DOHH2 (cell line): ENCODE results near the gene HLA-DOA.

Source experiments
- H3F3A ChIP-seq: fragments of 200-600 bp; sonication (generic), shearing (Covaris generic); 2 replicates; pipeline ENCODE4 v1.6.0; 2016; ENCODE audit warnings: antibody characterized with exemption, mild to moderate bottlenecking; ENCODE audit not compliant: control insufficient read depth, insufficient read depth
- H3K27ac ChIP-seq: fragments of 200-600 bp; sonication (generic); 2 replicates; pipeline ENCODE4 v1.5.1; 2014; ENCODE audit warnings: low read depth, mild to moderate bottlenecking, low read length, moderate library complexity
- H3K27me3 ChIP-seq: fragments of 200-600 bp; sonication (generic); 2 replicates; pipeline ENCODE4 v1.6.1; 2014; ENCODE audit warnings: mild to moderate bottlenecking, low read length, mixed read lengths; ENCODE audit not compliant: control insufficient read depth
- H3K36me3 ChIP-seq: fragments of 200-600 bp; sonication (generic); 2 replicates; pipeline ENCODE4 v1.6.1; 2014; ENCODE audit warnings: mild to moderate bottlenecking, low read length, moderate library complexity, mixed read lengths; ENCODE audit not compliant: control insufficient read depth
- H3K4me1 ChIP-seq: fragments of 200-600 bp; sonication (generic); 2 replicates; pipeline ENCODE4 v1.6.1; 2014; ENCODE audit warnings: mild to moderate bottlenecking, low read length, mixed read lengths; ENCODE audit not compliant: control insufficient read depth
- H3K4me2 ChIP-seq: fragments of 200-600 bp; sonication (generic); 2 replicates; pipeline ENCODE4 v1.6.0; 2014; ENCODE audit warnings: mild to moderate bottlenecking, low read length, moderate library complexity
- H3K4me3 ChIP-seq: fragments of 200-600 bp; sonication (generic); 2 replicates; pipeline ENCODE4 v1.5.1; 2014; ENCODE audit warnings: mild to moderate bottlenecking, low read length, mixed read lengths
- H3K79me2 ChIP-seq: fragments of 200-600 bp; sonication (generic); 2 replicates; pipeline ENCODE4 v1.6.1; 2014; ENCODE audit warnings: mild to moderate bottlenecking, low read length, mixed read lengths; ENCODE audit not compliant: control insufficient read depth
- H3K9me2 ChIP-seq: fragments of 200-600 bp; sonication (generic); replicated peaks from 2 replicates; pipeline ENCODE4 v1.6.1; 2014; ENCODE audit warnings: mild to moderate bottlenecking, low read length, mixed read lengths; ENCODE audit not compliant: control insufficient read depth
- H3K9me3 ChIP-seq: fragments of 200-600 bp; sonication (generic); 2 replicates; pipeline ENCODE4 v1.6.1; 2014; ENCODE audit warnings: antibody characterized with exemption, low read length, mixed read lengths; ENCODE audit not compliant: control insufficient read depth, insufficient read depth
- H4K20me1 ChIP-seq: fragments of 200-600 bp; sonication (generic); 2 replicates; pipeline ENCODE4 v1.6.0; 2014; ENCODE audit warnings: low read depth, mild to moderate bottlenecking, antibody characterized with exemption, low read length, moderate library complexity; ENCODE audit not compliant: control insufficient read depth, insufficient read depth
- CTCF ChIP-seq: fragments of 200-600 bp; sonication (generic); IDR thresholded peaks from one replicate; pipeline ENCODE4 v1.5.1; 2014; ENCODE audit warnings: antibody characterized with exemption, mild to moderate bottlenecking, low read depth, low read length; ENCODE audit not compliant: poor library complexity, severe bottlenecking
- EZH2phosphoT487 ChIP-seq: fragments of 200-600 bp; sonication (generic); IDR thresholded peaks from 2 replicates; pipeline ENCODE4 v1.6.1; 2017; ENCODE audit warnings: borderline replicate concordance, mild to moderate bottlenecking, antibody characterized with exemption, low read length, moderate library complexity, mixed read lengths

HLA-DOA gene

GRCh38 chr6:33017018-33017417, 7.6 kb upstream of the HLA-DOA start:
- no peaks in the 10 kb centered on the region for H4K20me1 ChIP-seq
- H3K4me1 ChIP-seq = peaks cover 26% of the 10 kb centered on the region
- no peaks in the 10 kb centered on the region for H3K79me2 ChIP-seq
- no peaks in the 10 kb centered on the region for H3K9me2 ChIP-seq
- H3K9me3 ChIP-seq = no peaks in the 10 kb centered on the region
- H3K4me3 ChIP-seq = no peak overlapping the region
- H3K4me2 ChIP-seq = no peak overlapping the region
- H3K36me3 ChIP-seq = no peaks in the 10 kb centered on the region
- no peaks in the 10 kb centered on the region for H3K27me3 ChIP-seq
- H3F3A ChIP-seq = no peaks in the 10 kb centered on the region
- no peak for TF ChIP-seq EZH2phosphoT487
- TF ChIP-seq CTCF = no peak
- no peak overlapping the region for H3K27ac ChIP-seq

GRCh38 chr6:33015798-33016197, 6.4 kb upstream of the HLA-DOA start:
- H3K4me3 ChIP-seq = no peak overlapping the region
- H3K9me2 ChIP-seq = no peaks in the 10 kb centered on the region
- H3K36me3 ChIP-seq = no peaks in the 10 kb centered on the region
- H3K9me3 ChIP-seq = no peaks in the 10 kb centered on the region
- no peaks in the 10 kb centered on the region for H3K27me3 ChIP-seq
- TF ChIP-seq EZH2phosphoT487 (no peak), CTCF (no peak)
- H3K79me2 ChIP-seq = no peaks in the 10 kb centered on the region
- no peak overlapping the region for H3K27ac ChIP-seq
- no peaks in the 10 kb centered on the region for H4K20me1 ChIP-seq
- peaks cover 26% of the 10 kb centered on the region for H3K4me1 ChIP-seq
- no peaks in the 10 kb centered on the region for H3F3A ChIP-seq
- no peak overlapping the region for H3K4me2 ChIP-seq

GRCh38 chr6:33014841-33015634, 5.6 kb upstream of the HLA-DOA start:
- Histone ChIP-seq H3K4me3 (no peak overlapping the region), H3K9me3 (no peaks in the 10 kb centered on the region), H4K20me1 (no peaks in the 10 kb centered on the region), H3K36me3 (no peaks in the 10 kb centered on the region), H3K79me2 (no peaks in the 10 kb centered on the region), H3K4me1 (peaks cover 29% of the 10 kb centered on the region), H3F3A (no peaks in the 10 kb centered on the region), H3K4me2 (peak overlapping the region; percentile 30; the same call in 1 of the 2 replicates), H3K9me2 (no peaks in the 10 kb centered on the region), H3K27ac (no peak overlapping the region), H3K27me3 (no peaks in the 10 kb centered on the region)
- TF ChIP-seq CTCF = peak; percentile 73
- TF ChIP-seq EZH2phosphoT487 = no peak
